Measurements from ENCODE around the gene CIDEB. TPM values are rescaled to one million over a fixed set of nuclear protein-coding genes. Genes with fewer than 3 reads are reported as not detected.

Gene CIDEB, protein sequence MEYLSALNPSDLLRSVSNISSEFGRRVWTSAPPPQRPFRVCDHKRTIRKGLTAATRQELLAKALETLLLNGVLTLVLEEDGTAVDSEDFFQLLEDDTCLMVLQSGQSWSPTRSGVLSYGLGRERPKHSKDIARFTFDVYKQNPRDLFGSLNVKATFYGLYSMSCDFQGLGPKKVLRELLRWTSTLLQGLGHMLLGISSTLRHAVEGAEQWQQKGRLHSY
- 11.0 and 12.9 TPM in 2 replicates for total RNA-seq (2013; cell fraction: nucleolus; rRNA removed)
- total RNA-seq (2014; rRNA removed) (4.1 and 5.5 TPM in 2 replicates), total RNA-seq (2014; rRNA removed; fragmentation: Illumina TruSeq; extraction: Trizol) (2.5 and 2.7 TPM in 2 replicates), total RNA-seq (2021) (5.1 and 5.5 TPM in 2 replicates), polyA plus RNA-seq (2011; rRNA removed) (0.19 and 0.34 TPM in 2 replicates), polyA plus RNA-seq (2014; fragmentation: Illumina TruSeq; extraction: Trizol) (5.2 and 5.7 TPM in 2 replicates), polyA plus RNA-seq (2014; fragmentation: Nextera tagmentation; extraction: Ambion mirVana) (1 to 10 TPM in 1 of 2 experiments, under 1 TPM in 1; 0.82 to 2.3 TPM), polyA plus RNA-seq (2014; rRNA removed) (5.4 and 6.3 TPM in 2 replicates), polyA plus RNA-seq (2016; fragmentation: Nextera tagmentation; extraction: Ambion mirVana) (1 to 10 TPM; 3.1 to 3.3 TPM), polyA minus RNA-seq (2011; rRNA and poly(A)+ RNA removed) (0.26 and 0.59 TPM in 2 replicates), Bru-seq, nascent RNA (percentile 40 among the genes with signal in this experiment), BruChase-seq, experiment 1, labeled RNA remaining after a 6-hour chase (percentile 43 among the genes with signal in this experiment), BruChase-seq, experiment 2, labeled RNA remaining after a 2-hour chase (percentile 41 among the genes with signal in this experiment)
- polyA plus RNA-seq (2011; ENCODE audit: low read depth) = 0.64 TPM
- 0.23 and 0.24 TPM in 2 replicates for polyA plus RNA-seq (2011; cell fraction: cytosol; rRNA removed)
- 0.23 and 0.33 TPM in 2 replicates for polyA plus RNA-seq (2011; cell fraction: nucleus; rRNA removed)
- 1.6 and 1.8 TPM in 2 replicates for polyA plus RNA-seq (2012)
- polyA minus RNA-seq (2011; cell fraction: cytosol; rRNA and poly(A)+ RNA removed) = not detected in 2 replicates
- polyA minus RNA-seq (2011; cell fraction: nucleus; rRNA and poly(A)+ RNA removed) = 0.36 and 0.96 TPM in 2 replicates
- long read RNA-seq, experiment 1, partial matches to known transcripts = 0 of 9 reads
- long read RNA-seq, experiment 1, other reads (novel, unspliced or antisense) = 5 of 9 reads
- long read RNA-seq, experiment 2, partial matches to known transcripts = 1 of 2 reads
- long read RNA-seq, experiment 2, other reads (novel, unspliced or antisense) = 1 of 2 reads

- no peaks in the 10 kb centered on the region for H3K79me2 ChIP-seq (ENCODE audit: control insufficient read depth, insufficient read depth, low read length)
- 53% methylated on average over 6 of the region's 6 CpGs for WGBS (ENCODE audit: insufficient coverage, insufficient replicate concordance, low lambda C conversion rate, missing lambda C conversion rate)
- H3K9ac ChIP-seq (ENCODE audit: control insufficient read depth, insufficient read depth, low read length) = no peak within 1 kb of the TSS
- BruUV-seq (replicated peaks) = no TSS peak
- ChIA-PET POLR2A (interaction anchor here (0.6 to 3.3 kb wide), 12 partner anchors 9 to 193 kb away, joined by 3 to 26 read pairs (median 4); partner anchors contain the start of genes CHMP4A, DCAF11, DHRS1 and IPO4), SMC1A (ENCODE audit: uncharacterized antibody, unreplicated experiment) (interaction anchor here (0.7 to 4.9 kb wide), 19 partner anchors 10 to 293 kb away, joined by 3 to 36 read pairs (median 5); partner anchors contain the start of genes IPO4, IRF9, MDP1 and TINF2), RAD21 (ENCODE audit: unreplicated experiment) (interaction anchor here (0.7 to 4.0 kb wide), 28 partner anchors 8 to 718 kb away, joined by 3 to 52 read pairs (median 5); partner anchors contain the start of genes CHMP4A, DHRS1, IPO4 and IRF9), CTCF (interaction anchor here (0.6 to 7.9 kb wide), 63 partner anchors 10 to 1301 kb away, joined by 3 to 149 read pairs (median 4); partner anchors contain the start of genes ADCY4, CHMP4A, DHRS1 and IPO4)
- H3K9me3 ChIP-seq (replicated peaks; ENCODE audit: control insufficient read depth, insufficient read depth, low read length) = no peaks in the 10 kb centered on the region
- FAIRE-seq (peak; percentile 94), ATAC-seq (peak; percentile 57), DNase-seq (ENCODE audit: low read depth, low spot score) (no peak)
- intact Hi-C loops (cut with micrococcal nuclease; ENCODE audit: unreplicated experiment) = no loop called here
- peaks cover 25% of the 10 kb centered on the region for H3K4me1 ChIP-seq (ENCODE audit: control insufficient read depth, insufficient read depth, low read length)
- no peaks in the 10 kb centered on the region for H4K20me1 ChIP-seq (ENCODE audit: control insufficient read depth, insufficient read depth)
- peaks cover 14 to 25% of the 10 kb centered on the region in 2 experiments for H3K36me3 ChIP-seq (ENCODE audit: control insufficient read depth in 2 of 2, insufficient read depth in 2 of 2, low read length in 1 of 2)
- peak within 1 kb of the TSS; percentile 64 for H3K27ac ChIP-seq (ENCODE audit: control insufficient read depth, insufficient read depth)
- no peak within 1 kb of the TSS for H2AFZ ChIP-seq (ENCODE audit: control insufficient read depth, low read depth, low read length)
- no peak within 1 kb of the TSS for H3K4me3 ChIP-seq
- in situ Hi-C loops (cut with MboI) = no loop called here
- no peak within 1 kb of the TSS for H3K4me2 ChIP-seq (ENCODE audit: control insufficient read depth, insufficient read depth)
- no peaks in the 10 kb centered on the region for H3K27me3 ChIP-seq (replicated peaks in 1 of 2; ENCODE audit: control insufficient read depth in 2 of 2, insufficient read depth in 2 of 2, low read length in 1 of 2)
- no peak for TF ChIP-seq HDAC2 (IDR thresholded peaks at IDR 0.05)
- TF ChIP-seq TBL1XR1 (IDR thresholded peaks at IDR 0.05; ENCODE audit: low read depth, low read length) = no peak
- no peak; the same call in 1 of the 2 replicates for TF ChIP-seq GATAD2B (conservative IDR thresholded peaks at IDR 0.05; ENCODE audit: low read depth)
- TF ChIP-seq BRCA1 (IDR thresholded peaks at IDR 0.05; ENCODE audit: low read depth, low read length) = no peak
- TF ChIP-seq MEF2B (IDR thresholded peaks at IDR 0.05; ENCODE audit: partially characterized antibody, poor library complexity, severe bottlenecking) = no peak
- peak; percentile 88 for TF ChIP-seq NBN (IDR thresholded peaks at IDR 0.05)
- TF ChIP-seq, protein P1, sequence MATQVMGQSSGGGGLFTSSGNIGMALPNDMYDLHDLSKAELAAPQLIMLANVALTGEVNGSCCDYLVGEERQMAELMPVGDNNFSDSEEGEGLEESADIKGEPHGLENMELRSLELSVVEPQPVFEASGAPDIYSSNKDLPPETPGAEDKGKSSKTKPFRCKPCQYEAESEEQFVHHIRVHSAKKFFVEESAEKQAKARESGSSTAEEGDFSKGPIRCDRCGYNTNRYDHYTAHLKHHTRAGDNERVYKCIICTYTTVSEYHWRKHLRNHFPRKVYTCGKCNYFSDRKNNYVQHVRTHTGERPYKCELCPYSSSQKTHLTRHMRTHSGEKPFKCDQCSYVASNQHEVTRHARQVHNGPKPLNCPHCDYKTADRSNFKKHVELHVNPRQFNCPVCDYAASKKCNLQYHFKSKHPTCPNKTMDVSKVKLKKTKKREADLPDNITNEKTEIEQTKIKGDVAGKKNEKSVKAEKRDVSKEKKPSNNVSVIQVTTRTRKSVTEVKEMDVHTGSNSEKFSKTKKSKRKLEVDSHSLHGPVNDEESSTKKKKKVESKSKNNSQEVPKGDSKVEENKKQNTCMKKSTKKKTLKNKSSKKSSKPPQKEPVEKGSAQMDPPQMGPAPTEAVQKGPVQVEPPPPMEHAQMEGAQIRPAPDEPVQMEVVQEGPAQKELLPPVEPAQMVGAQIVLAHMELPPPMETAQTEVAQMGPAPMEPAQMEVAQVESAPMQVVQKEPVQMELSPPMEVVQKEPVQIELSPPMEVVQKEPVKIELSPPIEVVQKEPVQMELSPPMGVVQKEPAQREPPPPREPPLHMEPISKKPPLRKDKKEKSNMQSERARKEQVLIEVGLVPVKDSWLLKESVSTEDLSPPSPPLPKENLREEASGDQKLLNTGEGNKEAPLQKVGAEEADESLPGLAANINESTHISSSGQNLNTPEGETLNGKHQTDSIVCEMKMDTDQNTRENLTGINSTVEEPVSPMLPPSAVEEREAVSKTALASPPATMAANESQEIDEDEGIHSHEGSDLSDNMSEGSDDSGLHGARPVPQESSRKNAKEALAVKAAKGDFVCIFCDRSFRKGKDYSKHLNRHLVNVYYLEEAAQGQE (IDR thresholded peaks at IDR 0.05; ENCODE audit: low read depth, low read length) = no peak
- TF ChIP-seq, protein P2, sequence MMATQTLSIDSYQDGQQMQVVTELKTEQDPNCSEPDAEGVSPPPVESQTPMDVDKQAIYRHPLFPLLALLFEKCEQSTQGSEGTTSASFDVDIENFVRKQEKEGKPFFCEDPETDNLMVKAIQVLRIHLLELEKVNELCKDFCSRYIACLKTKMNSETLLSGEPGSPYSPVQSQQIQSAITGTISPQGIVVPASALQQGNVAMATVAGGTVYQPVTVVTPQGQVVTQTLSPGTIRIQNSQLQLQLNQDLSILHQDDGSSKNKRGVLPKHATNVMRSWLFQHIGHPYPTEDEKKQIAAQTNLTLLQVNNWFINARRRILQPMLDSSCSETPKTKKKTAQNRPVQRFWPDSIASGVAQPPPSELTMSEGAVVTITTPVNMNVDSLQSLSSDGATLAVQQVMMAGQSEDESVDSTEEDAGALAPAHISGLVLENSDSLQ (IDR thresholded peaks at IDR 0.05) = no peak
- no peak for TF ChIP-seq IRF4 (IDR thresholded peaks at IDR 0.05; ENCODE audit: low read depth, low read length)
- TF ChIP-seq LARP7 (IDR thresholded peaks at IDR 0.05) = no peak
Measured at GRCh38 chr14:24307575-24308341, at the start of gene CIDEB. Gene CIDEB (minus strand): TSS chr14:24307977. CDS start chr14:24307858, 119 bp downstream.
